Neural cell (in vitro differentiated cells): ENCODE results near the gene PIGA. TPM values are rescaled to one million over a fixed set of nuclear protein-coding genes. Genes with fewer than 3 reads are reported as not detected.
A peak's percentile ranks its signal among the peaks of the same experiment; 100 is the strongest.

Source experiments
- H2AFZ ChIP-seq: fragments of 200-600, 300-800 bp; sonication (generic), shearing (Covaris generic); 2 replicates; pipeline ENCODE4 v1.6.0; 2014; ENCODE audit warnings: low read depth, mild to moderate bottlenecking, antibody characterized with exemption, low read length, moderate library complexity
- H3F3A ChIP-seq: fragments of 200-600 bp; shearing (Covaris generic); 2 replicates; pipeline ENCODE4 v1.6.1; 2016; ENCODE audit warnings: mild to moderate bottlenecking, moderate library complexity, mixed read lengths, antibody characterized with exemption, low read length; ENCODE audit not compliant: insufficient read depth, poor library complexity, severe bottlenecking
- H3K27ac ChIP-seq: fragments of 200-600, 300-800 bp; sonication (generic), shearing (Covaris generic); 2 replicates; pipeline ENCODE4 v1.5.1; 2014; ENCODE audit warnings: mild to moderate bottlenecking, low read length, moderate library complexity
- H3K27me3 ChIP-seq: fragments of 300-800, 200-600 bp; sonication (generic), shearing (Covaris generic); 2 replicates; pipeline ENCODE4 v1.6.0; 2014; ENCODE audit warnings: mild to moderate bottlenecking, low read depth, low read length, moderate library complexity; ENCODE audit not compliant: insufficient read depth
- H3K36me3 ChIP-seq: fragments of 300-800, 200-600 bp; sonication (generic), shearing (Covaris generic); 2 replicates; pipeline ENCODE4 v1.5.1; 2014; ENCODE audit warnings: mild to moderate bottlenecking, antibody characterized with exemption, low read length, moderate library complexity; ENCODE audit not compliant: insufficient read depth
- H3K4me2 ChIP-seq: fragments of 300-800, 200-600 bp; sonication (generic), shearing (Covaris generic); 2 replicates; pipeline ENCODE4 v1.6.0; 2014; ENCODE audit warnings: mild to moderate bottlenecking, low read length
- H3K4me3 ChIP-seq: fragments of 300-800, 200-600 bp; sonication (generic), shearing (Covaris generic); 2 replicates; pipeline ENCODE4 v1.5.1; 2014; ENCODE audit warnings: mild to moderate bottlenecking, low read length, moderate library complexity
- H3K79me2 ChIP-seq: fragments of 200-600 bp; shearing (Covaris generic); replicated peaks from 2 replicates; pipeline ENCODE4 v1.6.0; 2014; ENCODE audit warnings: mild to moderate bottlenecking, low read length, moderate library complexity; ENCODE audit not compliant: insufficient read depth
- H3K9ac ChIP-seq: fragments of 300-800, 200-600 bp; sonication (generic), shearing (Covaris generic); 2 replicates; pipeline ENCODE4 v1.6.1; 2016; ENCODE audit warnings: mild to moderate bottlenecking, low read length, mixed read lengths
- H3K9me2 ChIP-seq: fragments of 200-600 bp; shearing (Covaris generic); 2 replicates; pipeline ENCODE4 v1.6.1; 2016; ENCODE audit warnings: mild to moderate bottlenecking, low read length, mixed read lengths; ENCODE audit not compliant: insufficient read depth
- H3K9me3 ChIP-seq: fragments of 200-600, 300-800 bp; sonication (generic), shearing (Covaris generic); 2 replicates; pipeline ENCODE4 v1.6.1; 2016; ENCODE audit warnings: mild to moderate bottlenecking, mixed run types, low read length, moderate library complexity, mixed read lengths
- H4K20me1 ChIP-seq: fragments of 200-600 bp; shearing (Covaris generic); 2 replicates; pipeline ENCODE4 v1.6.1; 2016; ENCODE audit warnings: mild to moderate bottlenecking, mixed run types; ENCODE audit not compliant: insufficient read depth
- EP300 ChIP-seq: fragments of 450-650 bp; conservative IDR thresholded peaks from 2 replicates; pipeline ENCODE4 v1.6.1; 2014; ENCODE audit warnings: antibody characterized with exemption, mild to moderate bottlenecking, moderate library complexity; ENCODE audit not compliant: poor library complexity, severe bottlenecking
- EZH2 ChIP-seq: fragments of 200-600, 300-800 bp; shearing (Covaris generic), sonication (generic); IDR thresholded peaks from 2 replicates; pipeline ENCODE4 v1.6.1; 2014; ENCODE audit warnings: antibody characterized with exemption, low read length, borderline replicate concordance, mild to moderate bottlenecking; ENCODE audit not compliant: insufficient read depth, poor library complexity, severe bottlenecking
- MXI1 ChIP-seq: fragments of 450-650 bp; conservative IDR thresholded peaks from 2 replicates; pipeline ENCODE4 v1.6.1; 2014; ENCODE audit warnings: antibody characterized with exemption, mild to moderate bottlenecking; ENCODE audit not compliant: poor library complexity, severe bottlenecking
- POLR2AphosphoS5 ChIP-seq: IDR thresholded peaks from 2 replicates; pipeline ENCODE4 v1.6.1; 2012
- RAD21 ChIP-seq: fragments of 450-650 bp; conservative IDR thresholded peaks from 2 replicates; pipeline ENCODE4 v1.6.1; 2014; ENCODE audit warnings: antibody characterized with exemption, mild to moderate bottlenecking, moderate library complexity
- SMC3 ChIP-seq: fragments of 450-650 bp; conservative IDR thresholded peaks from 2 replicates; pipeline ENCODE4 v1.6.1; 2014; ENCODE audit warnings: antibody characterized with exemption, mild to moderate bottlenecking, moderate library complexity; ENCODE audit not compliant: poor library complexity
- TAF1 ChIP-seq: IDR thresholded peaks from 2 replicates; pipeline ENCODE4 v1.6.1; 2012; ENCODE audit warnings: low read depth
- polyA plus RNA-seq: library from polyadenylated mRNA; depleted of rRNA; stranded (reverse); fragments of >200 nt; gene quantifications from 2 replicates; pipeline ENCODE4 v1.2.3, GENCODE V29; 2014
- TF ChIP-seq, protein P1 (sequence below): fragments of 450-650 bp; IDR thresholded peaks from 2 replicates; pipeline ENCODE4 v1.5.1; 2014; ENCODE audit warnings: antibody characterized with exemption, mild to moderate bottlenecking, moderate library complexity; ENCODE audit not compliant: poor library complexity, severe bottlenecking
- TF ChIP-seq, protein P2 (sequence below): IDR thresholded peaks from 2 replicates; pipeline ENCODE4 v1.6.1; 2012; ENCODE audit warnings: borderline replicate concordance

The PIGA gene
- polyA plus RNA-seq, 1 donor from 2014 or later: 17.5 TPM

DNA sequence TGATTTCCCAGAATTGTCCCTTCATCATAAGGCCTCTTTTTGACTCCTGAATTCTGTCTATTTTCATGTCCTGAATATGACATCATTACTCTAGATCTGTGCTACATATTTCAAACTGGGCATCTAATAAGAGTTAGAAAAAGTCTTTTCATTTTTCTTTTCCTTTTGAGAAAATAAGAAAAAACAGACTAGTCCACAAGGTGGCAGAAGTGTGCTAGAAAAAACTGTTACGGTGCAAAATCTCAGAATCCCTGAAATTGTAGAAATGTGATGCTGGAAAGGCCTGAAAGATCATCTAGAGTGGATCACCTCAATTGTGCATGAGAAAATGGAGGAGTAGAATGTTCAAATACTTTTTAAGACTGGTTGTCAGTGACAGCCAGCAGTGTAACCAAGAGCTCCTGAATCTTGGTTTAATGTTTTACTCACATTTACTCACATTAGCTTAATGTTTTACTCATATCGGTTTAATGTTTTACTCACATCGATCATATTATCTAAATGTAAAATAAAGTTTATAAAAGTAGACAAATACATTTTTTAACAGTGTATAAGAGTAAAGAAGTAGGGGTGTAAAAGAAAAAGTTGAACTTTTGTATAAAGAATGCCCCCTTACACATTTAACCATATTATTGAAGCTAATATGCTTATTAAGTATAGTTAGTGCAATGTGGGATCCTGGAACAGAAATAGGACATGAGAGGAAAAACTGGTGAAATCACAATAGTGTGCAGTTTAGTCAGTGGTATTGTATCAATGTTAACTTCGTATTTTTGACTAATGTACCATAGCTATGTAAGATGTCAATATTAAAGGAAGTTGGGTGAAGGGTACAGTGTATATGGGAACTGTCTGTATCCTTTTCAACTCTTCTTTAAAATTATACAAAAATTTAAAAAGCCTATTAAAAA lies 35.1 kb downstream of the PIGA start:
- H3K4me3 ChIP-seq: no peak overlapping the region
- no peak overlapping the region for H2AFZ ChIP-seq
- no peak overlapping the region for H3K4me2 ChIP-seq
- no peaks in the 10 kb centered on the region for H3K27me3 ChIP-seq
- no peak overlapping the region for H3K9ac ChIP-seq
- no peaks in the 10 kb centered on the region for H3K36me3 ChIP-seq
- H3K27ac ChIP-seq: no peak overlapping the region
- H3K79me2 ChIP-seq: no peaks in the 10 kb centered on the region
- no peaks in the 10 kb centered on the region for H3F3A ChIP-seq
- TF ChIP-seq SMC3: peak; percentile 59
- TF ChIP-seq RAD21: peak; percentile 53
- TF ChIP-seq TAF1: no peak
- TF ChIP-seq, protein P1, sequence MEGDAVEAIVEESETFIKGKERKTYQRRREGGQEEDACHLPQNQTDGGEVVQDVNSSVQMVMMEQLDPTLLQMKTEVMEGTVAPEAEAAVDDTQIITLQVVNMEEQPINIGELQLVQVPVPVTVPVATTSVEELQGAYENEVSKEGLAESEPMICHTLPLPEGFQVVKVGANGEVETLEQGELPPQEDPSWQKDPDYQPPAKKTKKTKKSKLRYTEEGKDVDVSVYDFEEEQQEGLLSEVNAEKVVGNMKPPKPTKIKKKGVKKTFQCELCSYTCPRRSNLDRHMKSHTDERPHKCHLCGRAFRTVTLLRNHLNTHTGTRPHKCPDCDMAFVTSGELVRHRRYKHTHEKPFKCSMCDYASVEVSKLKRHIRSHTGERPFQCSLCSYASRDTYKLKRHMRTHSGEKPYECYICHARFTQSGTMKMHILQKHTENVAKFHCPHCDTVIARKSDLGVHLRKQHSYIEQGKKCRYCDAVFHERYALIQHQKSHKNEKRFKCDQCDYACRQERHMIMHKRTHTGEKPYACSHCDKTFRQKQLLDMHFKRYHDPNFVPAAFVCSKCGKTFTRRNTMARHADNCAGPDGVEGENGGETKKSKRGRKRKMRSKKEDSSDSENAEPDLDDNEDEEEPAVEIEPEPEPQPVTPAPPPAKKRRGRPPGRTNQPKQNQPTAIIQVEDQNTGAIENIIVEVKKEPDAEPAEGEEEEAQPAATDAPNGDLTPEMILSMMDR: peak; percentile 57
- no peaks in the 10 kb centered on the region for H4K20me1 ChIP-seq
- H3K9me3 ChIP-seq: no peaks in the 10 kb centered on the region
- no peaks in the 10 kb centered on the region for H3K9me2 ChIP-seq

DNA sequence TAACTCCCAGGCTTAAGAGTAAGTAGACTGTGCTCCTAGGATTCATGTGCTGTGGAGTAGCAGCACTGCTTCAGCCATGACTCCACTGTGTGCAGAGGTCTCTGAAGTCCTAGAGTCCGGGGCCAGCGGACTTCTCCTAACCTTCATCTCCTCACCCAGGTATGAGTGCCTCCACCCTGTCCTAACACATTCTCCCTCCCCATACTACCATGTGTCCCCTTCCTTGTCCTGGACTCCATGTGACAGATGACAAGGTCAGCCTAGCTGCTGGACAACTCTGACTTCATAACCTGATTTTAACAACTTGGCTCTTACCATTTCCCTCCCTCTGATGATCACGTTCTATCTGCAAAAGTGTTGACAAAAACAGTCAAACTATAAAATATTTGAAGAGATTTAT lies 36.5 kb downstream of the PIGA start:
- Histone ChIP-seq H3K27me3 (no peaks in the 10 kb centered on the region), H3K9ac (no peak overlapping the region)

More for the DNA sequence above, 36.5 kb downstream of the PIGA start:
- no peaks in the 10 kb centered on the region for H3K9me2 ChIP-seq
- TF ChIP-seq EZH2: no peak
- TF ChIP-seq, protein P2, sequence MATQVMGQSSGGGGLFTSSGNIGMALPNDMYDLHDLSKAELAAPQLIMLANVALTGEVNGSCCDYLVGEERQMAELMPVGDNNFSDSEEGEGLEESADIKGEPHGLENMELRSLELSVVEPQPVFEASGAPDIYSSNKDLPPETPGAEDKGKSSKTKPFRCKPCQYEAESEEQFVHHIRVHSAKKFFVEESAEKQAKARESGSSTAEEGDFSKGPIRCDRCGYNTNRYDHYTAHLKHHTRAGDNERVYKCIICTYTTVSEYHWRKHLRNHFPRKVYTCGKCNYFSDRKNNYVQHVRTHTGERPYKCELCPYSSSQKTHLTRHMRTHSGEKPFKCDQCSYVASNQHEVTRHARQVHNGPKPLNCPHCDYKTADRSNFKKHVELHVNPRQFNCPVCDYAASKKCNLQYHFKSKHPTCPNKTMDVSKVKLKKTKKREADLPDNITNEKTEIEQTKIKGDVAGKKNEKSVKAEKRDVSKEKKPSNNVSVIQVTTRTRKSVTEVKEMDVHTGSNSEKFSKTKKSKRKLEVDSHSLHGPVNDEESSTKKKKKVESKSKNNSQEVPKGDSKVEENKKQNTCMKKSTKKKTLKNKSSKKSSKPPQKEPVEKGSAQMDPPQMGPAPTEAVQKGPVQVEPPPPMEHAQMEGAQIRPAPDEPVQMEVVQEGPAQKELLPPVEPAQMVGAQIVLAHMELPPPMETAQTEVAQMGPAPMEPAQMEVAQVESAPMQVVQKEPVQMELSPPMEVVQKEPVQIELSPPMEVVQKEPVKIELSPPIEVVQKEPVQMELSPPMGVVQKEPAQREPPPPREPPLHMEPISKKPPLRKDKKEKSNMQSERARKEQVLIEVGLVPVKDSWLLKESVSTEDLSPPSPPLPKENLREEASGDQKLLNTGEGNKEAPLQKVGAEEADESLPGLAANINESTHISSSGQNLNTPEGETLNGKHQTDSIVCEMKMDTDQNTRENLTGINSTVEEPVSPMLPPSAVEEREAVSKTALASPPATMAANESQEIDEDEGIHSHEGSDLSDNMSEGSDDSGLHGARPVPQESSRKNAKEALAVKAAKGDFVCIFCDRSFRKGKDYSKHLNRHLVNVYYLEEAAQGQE: no peak
- no peak for TF ChIP-seq SMC3
- TF ChIP-seq EP300: no peak
- TF ChIP-seq RAD21: no peak
- TF ChIP-seq POLR2AphosphoS5: no peak
- TF ChIP-seq MXI1: no peak
- TF ChIP-seq, protein P1: no peak
- no peak for TF ChIP-seq TAF1
- H3K79me2 ChIP-seq: no peaks in the 10 kb centered on the region
- no peak overlapping the region for H3K4me3 ChIP-seq
- H4K20me1 ChIP-seq: no peaks in the 10 kb centered on the region
- no peak overlapping the region for H2AFZ ChIP-seq
- H3K36me3 ChIP-seq: no peaks in the 10 kb centered on the region
- H3F3A ChIP-seq: no peaks in the 10 kb centered on the region
- no peak overlapping the region for H3K27ac ChIP-seq
- no peak overlapping the region for H3K4me2 ChIP-seq
- no peaks in the 10 kb centered on the region for H3K9me3 ChIP-seq
